K562 (cell line): ENCODE measurements around the gene FASTKD1. TPM values are rescaled to one million over a fixed set of nuclear protein-coding genes. Genes with fewer than 3 reads are reported as not detected.

Experiments used
- ATAC-seq: fragments of 200-7000 bp; cut with Tn5 transposase; 3 replicates; pipeline ENCODE4 v1.9.1; 2020; ENCODE audit warnings: moderate library complexity
- BruUV-seq: library from RNA; stranded (reverse); fragments of 400-500 nt; replicated peaks from 2 replicates; lab custom pipeline; 2021; lab: Mats Ljungman, UMichigan
- CTCF ChIA-PET: fragments of 300-600 bp; formaldehyde crosslinking; extraction: SDS; loops from one replicate; lab custom pipeline; 2021; ENCODE audit warnings: low intra/inter-chr PET ratio; lab: Yijun Ruan, JAX
- POLR2A ChIA-PET: fragments of 300-600, 350-650 bp; sonication (Branson Sonifier 250); formaldehyde crosslinking; extraction: SDS; loops from one replicate; lab custom pipeline; 2021; ENCODE audit warnings: antibody characterized with exemption, inconsistent platforms; lab: Yijun Ruan, JAX
- DNase-seq, 4 experiments: peaks; one replicate each; pipeline versions ENCODE4 v3.0.0 to v3.0.0-alpha.2; 2011 to 2018; ENCODE audit warnings: low spot score in 3 of 4, mixed read lengths in 3 of 4; ENCODE audit errors: extremely low read depth in 1 of 4
- FAIRE-seq: peaks from 2 replicates; lab custom pipeline; 2011; peaks lifted over from hg19 to GRCh38; lab: Jason Lieb, UNC
- H2AFZ ChIP-seq: 2 replicates; pipeline ENCODE4 v1.6.0; 2011; ENCODE audit warnings: low read depth, low read length, control low read depth, inconsistent platforms
- H3K27ac ChIP-seq: fragments of 200-600 bp; 3 replicates; pipeline ENCODE4 v1.8.0; 2011; ENCODE audit warnings: low read depth, mild to moderate bottlenecking, control low read depth, inconsistent platforms, low read length, moderate library complexity, mixed read lengths; ENCODE audit errors: extremely low read depth
- H3K27me3 ChIP-seq, 2 experiments: fragments of 300-600 bp in 1 of 2; 2 replicates in 1 of 2; 3 replicates in 1 of 2; pipeline versions ENCODE4 v1.6.0 to v1.8.0; 2011; ENCODE audit warnings: inconsistent platforms in 2 of 2, low read length in 2 of 2, mild to moderate bottlenecking in 1 of 2, mixed read lengths in 1 of 2, moderate library complexity in 1 of 2; ENCODE audit not compliant: control insufficient read depth in 2 of 2, insufficient read depth in 2 of 2
- H3K36me3 ChIP-seq: fragments of 300-600 bp; 3 replicates; pipeline ENCODE4 v1.8.0; 2011; ENCODE audit warnings: mild to moderate bottlenecking, low read length, inconsistent platforms; ENCODE audit not compliant: control insufficient read depth, insufficient read depth
- H3K4me1 ChIP-seq, 2 experiments: fragments of 200-600 bp in 1 of 2; replicated peaks in 1 of 2; 2 replicates in 1 of 2; 3 replicates in 1 of 2; pipeline versions ENCODE4 v1.5.1 to v1.8.0; 2011; ENCODE audit warnings: inconsistent platforms in 2 of 2, low read length in 2 of 2, mild to moderate bottlenecking in 1 of 2, mixed read lengths in 1 of 2, moderate library complexity in 1 of 2; ENCODE audit not compliant: control insufficient read depth in 2 of 2, insufficient read depth in 2 of 2
- H3K4me2 ChIP-seq: 2 replicates; pipeline ENCODE4 v1.6.1; 2011; ENCODE audit warnings: low read length, control low read depth, inconsistent platforms, mixed read lengths; ENCODE audit not compliant: insufficient read depth
- H3K4me3 ChIP-seq: fragments of 200-600 bp; sonication (generic), shearing (Covaris generic); 2 replicates; pipeline ENCODE4 v1.5.1; 2016; ENCODE audit warnings: control low read depth, inconsistent platforms
- H3K79me2 ChIP-seq: fragments of 200-600 bp; 3 replicates; pipeline ENCODE4 v1.8.0; 2011; ENCODE audit warnings: low read length, inconsistent platforms; ENCODE audit not compliant: control insufficient read depth, insufficient read depth
- H3K9ac ChIP-seq, 2 experiments: 2 replicates each; pipeline versions ENCODE4 v1.6.0 to v1.6.1; 2011; ENCODE audit warnings: low read depth in 2 of 2, low read length in 2 of 2, control low read depth in 1 of 2, inconsistent platforms in 1 of 2, mild to moderate bottlenecking in 1 of 2, mixed read lengths in 1 of 2; ENCODE audit not compliant: insufficient read depth in 1 of 2
- H3K9me1 ChIP-seq: one replicate; pipeline ENCODE4 v1.6.0; 2011; ENCODE audit warnings: inconsistent platforms, mild to moderate bottlenecking, low read length, moderate library complexity; ENCODE audit not compliant: control insufficient read depth, insufficient read depth
- H3K9me3 ChIP-seq: replicated peaks from 2 replicates; pipeline ENCODE4 v1.5.1; 2011; ENCODE audit warnings: low read depth, low read length, inconsistent platforms; ENCODE audit not compliant: control insufficient read depth, insufficient read depth
- H4K20me1 ChIP-seq: replicated peaks from 2 replicates; pipeline ENCODE4 v1.6.1; 2011; ENCODE audit warnings: low read length, inconsistent platforms, mixed read lengths; ENCODE audit not compliant: control insufficient read depth, insufficient read depth
- CCAR2 ChIP-seq: fragments of 200-400 bp; formaldehyde crosslinking; IDR thresholded peaks from 2 replicates; pipeline ENCODE4 v1.6.1; 2017; ENCODE audit warnings: mild to moderate bottlenecking, low read depth, low read length
- CEBPG ChIP-seq, 3 experiments: fragments of 200-800 bp in 1 of 3; sonication (Bioruptor generic) in 1 of 3; sonication (generic) in 1 of 3; formaldehyde crosslinking in 1 of 3; IDR thresholded peaks in 2 of 3; conservative IDR thresholded peaks in 1 of 3; 2 replicates each; pipeline versions ENCODE4 v1.6.1 to v1.8.0; 2016 to 2022; ENCODE audit warnings: missing compliant biosample characterization in 2 of 3, missing genetic modification characterization in 2 of 3, mild to moderate bottlenecking in 1 of 3, missing genetic modification reagents in 1 of 3
- EZH2 ChIP-seq: IDR thresholded peaks from 2 replicates; pipeline ENCODE4 v1.6.1; 2012; ENCODE audit warnings: low read depth, mild to moderate bottlenecking, inconsistent platforms, low read length, borderline replicate concordance
- FOXJ2 ChIP-seq: fragments of 200-800 bp; sonication (Bioruptor generic); IDR thresholded peaks from 2 replicates; pipeline ENCODE4 v1.6.1; 2016; ENCODE audit warnings: missing genetic modification characterization, missing compliant biosample characterization
- FUS ChIP-seq: fragments of 200-400 bp; formaldehyde crosslinking; optimal IDR thresholded peaks from 2 replicates; pipeline ENCODE3; 2017; ENCODE audit warnings: low read depth, low read length
- MED1 ChIP-seq: sonication (generic); formaldehyde crosslinking; IDR thresholded peaks from 2 replicates; pipeline ENCODE4 v1.8.1; 2023; ENCODE audit warnings: missing genetic modification reagents, borderline replicate concordance
- NFXL1 ChIP-seq: fragments of 450-650 bp; formaldehyde crosslinking; IDR thresholded peaks from 2 replicates; pipeline ENCODE4 v1.4.0; 2021; ENCODE audit warnings: mild to moderate bottlenecking
- ZNF696 ChIP-seq: fragments of 250-450 bp; sonication (Bioruptor Pico); conservative IDR thresholded peaks from 2 replicates; pipeline ENCODE4 v1.4.0; 2020; ENCODE audit warnings: mild to moderate bottlenecking, moderate library complexity
- WGBS: fragments of 100-300 bp; shearing (Covaris generic); methylation state at CpG from one replicate; pipeline ENCODE4 v1.1.6; 2016; ENCODE audit warnings: low coverage, mixed read lengths; ENCODE audit not compliant: insufficient coverage; ENCODE audit errors: missing lambda C conversion rate; 5-methylcytosine and 5-hydroxymethylcytosine counted together
- in situ Hi-C: fragments of 300-500 bp; cut with MboI; formaldehyde crosslinking; loops from 4 replicates; pipeline ENCODE4 v1.15.0; 2018; ENCODE audit warnings: inconsistent platforms, mixed read lengths
- intact Hi-C: fragments of 100-400 bp; cut with micrococcal nuclease; formaldehyde crosslinking; loops from 2 replicates; pipeline ENCODE4 v1.14.2; 2022
- polyA plus RNA-seq, 8 experiments: library from polyadenylated mRNA; depleted of rRNA in 4 of 8; stranded (reverse) in 5 of 8; unstranded in 3 of 8; fragments of >200 nt; fragmentation: Nextera tagmentation in 2 of 8; fragmentation: Illumina TruSeq in 1 of 8; extraction: Ambion mirVana in 2 of 8; extraction: Trizol in 1 of 8; gene quantifications; 2 replicates each; pipeline versions ENCODE4 v1.2.1 to v1.2.3, GENCODE V29; 2011 to 2014; ENCODE audit warnings: inconsistent platforms in 1 of 8, missing spikeins in 1 of 8
- total RNA-seq, 7 experiments: library from RNA; depleted of rRNA in 6 of 7; stranded (reverse); fragments of >200 nt in 6 of 7; fragmentation: Illumina TruSeq in 2 of 7; extraction: Trizol in 2 of 7; gene quantifications; 2 replicates each; pipeline versions ENCODE4 v1.2.1 to v1.2.3, GENCODE V29; 2011 to 2021; ENCODE audit warnings: low replicate concordance in 1 of 7
- TF ChIP-seq, protein P1 (sequence below): fragments of 450-650 bp; formaldehyde crosslinking; IDR thresholded peaks from 2 replicates; pipeline ENCODE4 v1.4.0; 2020; ENCODE audit warnings: mild to moderate bottlenecking, moderate library complexity
- TF ChIP-seq, protein P2 (sequence below): fragments of 250-450 bp; sonication (Bioruptor Pico); IDR thresholded peaks from 2 replicates; pipeline ENCODE4 v1.4.0; 2020
- TF ChIP-seq, protein P3 (sequence below): fragments of 250-450 bp; sonication (Bioruptor Pico); IDR thresholded peaks from 2 replicates; pipeline ENCODE4 v1.5.0; 2021
- TF ChIP-seq, protein P4 (sequence below), 2 experiments: fragments of 150-350 bp in 1 of 2; IDR thresholded peaks; 2 replicates each; pipeline ENCODE4 v1.6.1; 2012 to 2016; ENCODE audit warnings: low read depth in 2 of 2, low read length in 2 of 2, mild to moderate bottlenecking in 1 of 2, moderate library complexity in 1 of 2
- TF ChIP-seq, protein P5 (sequence below): fragments of 250-450 bp; sonication (Bioruptor Pico); IDR thresholded peaks from 2 replicates; pipeline ENCODE4 v1.4.0; 2020; ENCODE audit warnings: mild to moderate bottlenecking

FASTKD1 gene
- total and polyA plus RNA-seq, 9 of the 15 experiments (the other 6 are each of a cell fraction or from before 2014, with no cell fraction given): 63.5 to 134 (median 119) TPM

DNA sequence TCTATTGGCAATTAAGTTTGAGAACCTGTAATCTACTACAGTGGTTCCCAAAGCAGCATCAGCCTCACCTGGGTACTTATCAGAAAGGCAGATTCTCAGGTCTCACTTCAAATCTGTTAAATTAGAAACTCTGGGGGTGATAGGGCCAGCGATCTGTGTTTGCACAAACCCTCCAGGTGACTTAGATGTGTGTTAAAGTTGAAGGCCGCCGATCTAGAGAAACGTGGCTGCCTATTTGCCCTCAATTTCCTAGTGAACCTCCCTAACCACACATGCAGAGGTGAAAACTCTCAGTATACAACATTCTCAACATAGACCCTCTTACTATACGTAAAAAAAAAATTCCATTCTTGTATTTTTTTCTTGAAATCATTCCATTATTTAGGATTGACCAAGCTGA, 50.0 kb downstream of the FASTKD1 start:
- Histone ChIP-seq H4K20me1 (no peaks in the 10 kb centered on the region), H3K9me3 (no peaks in the 10 kb centered on the region), H3K27me3 (no peaks in the 10 kb centered on the region), H3K4me2 (no peak overlapping the region), H3K36me3 (peaks cover 17% of the 10 kb centered on the region), H2AFZ (no peak overlapping the region), H3K27ac (no peak overlapping the region), H3K9ac (no peak overlapping the region), H3K4me1 (peaks cover 0 to 4% of the 10 kb centered on the region in 2 experiments; a peak in 1 of 5 replicates), H3K9me1 (no peaks in the 10 kb centered on the region), H3K79me2 (no peaks in the 10 kb centered on the region), H3K4me3 (no peak overlapping the region)
- BruUV-seq: no TSS peak
- 50% methylated on average over 5 of the region's 5 CpGs for WGBS
- intact Hi-C loops (loop anchor here (10.0 kb wide), 1 partner anchor 409 kb away; no protein-coding TSS in a partner anchor), in situ Hi-C loops (no loop called here)
- ChIA-PET POLR2A (no interaction called here), CTCF (no interaction called here)
- FAIRE-seq (no peak), ATAC-seq (no peak), DNase-seq (no peak)
- TF ChIP-seq NFXL1 (CRISPR knock-in tag) (no peak), CEBPG (CRISPR knock-in tag; IDR thresholded peaks at IDR 0.05) (no peak), CEBPG (tag; conservative IDR thresholded peaks at IDR 0.05 in 1 of 2, IDR thresholded peaks at IDR 0.05 in 1 of 2) (no peak), FUS (no peak), FOXJ2 (tag) (no peak), EZH2 (no peak), ZNF696 (CRISPR knock-in tag) (no peak), MED1 (no peak), CCAR2 (no peak)
- TF ChIP-seq, protein P1, sequence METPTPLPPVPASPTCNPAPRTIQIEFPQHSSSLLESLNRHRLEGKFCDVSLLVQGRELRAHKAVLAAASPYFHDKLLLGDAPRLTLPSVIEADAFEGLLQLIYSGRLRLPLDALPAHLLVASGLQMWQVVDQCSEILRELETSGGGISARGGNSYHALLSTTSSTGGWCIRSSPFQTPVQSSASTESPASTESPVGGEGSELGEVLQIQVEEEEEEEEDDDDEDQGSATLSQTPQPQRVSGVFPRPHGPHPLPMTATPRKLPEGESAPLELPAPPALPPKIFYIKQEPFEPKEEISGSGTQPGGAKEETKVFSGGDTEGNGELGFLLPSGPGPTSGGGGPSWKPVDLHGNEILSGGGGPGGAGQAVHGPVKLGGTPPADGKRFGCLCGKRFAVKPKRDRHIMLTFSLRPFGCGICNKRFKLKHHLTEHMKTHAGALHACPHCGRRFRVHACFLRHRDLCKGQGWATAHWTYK: no peak
- TF ChIP-seq, protein P2, sequence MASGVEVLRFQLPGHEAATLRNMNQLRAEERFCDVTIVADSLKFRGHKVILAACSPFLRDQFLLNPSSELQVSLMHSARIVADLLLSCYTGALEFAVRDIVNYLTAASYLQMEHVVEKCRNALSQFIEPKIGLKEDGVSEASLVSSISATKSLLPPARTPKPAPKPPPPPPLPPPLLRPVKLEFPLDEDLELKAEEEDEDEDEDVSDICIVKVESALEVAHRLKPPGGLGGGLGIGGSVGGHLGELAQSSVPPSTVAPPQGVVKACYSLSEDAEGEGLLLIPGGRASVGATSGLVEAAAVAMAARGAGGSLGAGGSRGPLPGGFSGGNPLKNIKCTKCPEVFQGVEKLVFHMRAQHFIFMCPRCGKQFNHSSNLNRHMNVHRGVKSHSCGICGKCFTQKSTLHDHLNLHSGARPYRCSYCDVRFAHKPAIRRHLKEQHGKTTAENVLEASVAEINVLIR (CRISPR knock-in tag): no peak
- TF ChIP-seq, protein P3, sequence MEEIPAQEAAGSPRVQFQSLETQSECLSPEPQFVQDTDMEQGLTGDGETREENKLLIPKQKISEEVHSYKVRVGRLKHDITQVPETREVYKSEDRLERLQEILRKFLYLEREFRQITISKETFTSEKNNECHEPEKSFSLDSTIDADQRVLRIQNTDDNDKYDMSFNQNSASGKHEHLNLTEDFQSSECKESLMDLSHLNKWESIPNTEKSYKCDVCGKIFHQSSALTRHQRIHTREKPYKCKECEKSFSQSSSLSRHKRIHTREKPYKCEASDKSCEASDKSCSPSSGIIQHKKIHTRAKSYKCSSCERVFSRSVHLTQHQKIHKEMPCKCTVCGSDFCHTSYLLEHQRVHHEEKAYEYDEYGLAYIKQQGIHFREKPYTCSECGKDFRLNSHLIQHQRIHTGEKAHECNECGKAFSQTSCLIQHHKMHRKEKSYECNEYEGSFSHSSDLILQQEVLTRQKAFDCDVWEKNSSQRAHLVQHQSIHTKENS (CRISPR knock-in tag): no peak
- TF ChIP-seq, protein P4, sequence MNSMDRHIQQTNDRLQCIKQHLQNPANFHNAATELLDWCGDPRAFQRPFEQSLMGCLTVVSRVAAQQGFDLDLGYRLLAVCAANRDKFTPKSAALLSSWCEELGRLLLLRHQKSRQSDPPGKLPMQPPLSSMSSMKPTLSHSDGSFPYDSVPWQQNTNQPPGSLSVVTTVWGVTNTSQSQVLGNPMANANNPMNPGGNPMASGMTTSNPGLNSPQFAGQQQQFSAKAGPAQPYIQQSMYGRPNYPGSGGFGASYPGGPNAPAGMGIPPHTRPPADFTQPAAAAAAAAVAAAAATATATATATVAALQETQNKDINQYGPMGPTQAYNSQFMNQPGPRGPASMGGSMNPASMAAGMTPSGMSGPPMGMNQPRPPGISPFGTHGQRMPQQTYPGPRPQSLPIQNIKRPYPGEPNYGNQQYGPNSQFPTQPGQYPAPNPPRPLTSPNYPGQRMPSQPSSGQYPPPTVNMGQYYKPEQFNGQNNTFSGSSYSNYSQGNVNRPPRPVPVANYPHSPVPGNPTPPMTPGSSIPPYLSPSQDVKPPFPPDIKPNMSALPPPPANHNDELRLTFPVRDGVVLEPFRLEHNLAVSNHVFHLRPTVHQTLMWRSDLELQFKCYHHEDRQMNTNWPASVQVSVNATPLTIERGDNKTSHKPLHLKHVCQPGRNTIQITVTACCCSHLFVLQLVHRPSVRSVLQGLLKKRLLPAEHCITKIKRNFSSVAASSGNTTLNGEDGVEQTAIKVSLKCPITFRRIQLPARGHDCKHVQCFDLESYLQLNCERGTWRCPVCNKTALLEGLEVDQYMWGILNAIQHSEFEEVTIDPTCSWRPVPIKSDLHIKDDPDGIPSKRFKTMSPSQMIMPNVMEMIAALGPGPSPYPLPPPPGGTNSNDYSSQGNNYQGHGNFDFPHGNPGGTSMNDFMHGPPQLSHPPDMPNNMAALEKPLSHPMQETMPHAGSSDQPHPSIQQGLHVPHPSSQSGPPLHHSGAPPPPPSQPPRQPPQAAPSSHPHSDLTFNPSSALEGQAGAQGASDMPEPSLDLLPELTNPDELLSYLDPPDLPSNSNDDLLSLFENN (IDR thresholded peaks at IDR 0.05; ENCODE audit: low read depth in 2 of 2, low read length in 2 of 2): no peak
- TF ChIP-seq, protein P5, sequence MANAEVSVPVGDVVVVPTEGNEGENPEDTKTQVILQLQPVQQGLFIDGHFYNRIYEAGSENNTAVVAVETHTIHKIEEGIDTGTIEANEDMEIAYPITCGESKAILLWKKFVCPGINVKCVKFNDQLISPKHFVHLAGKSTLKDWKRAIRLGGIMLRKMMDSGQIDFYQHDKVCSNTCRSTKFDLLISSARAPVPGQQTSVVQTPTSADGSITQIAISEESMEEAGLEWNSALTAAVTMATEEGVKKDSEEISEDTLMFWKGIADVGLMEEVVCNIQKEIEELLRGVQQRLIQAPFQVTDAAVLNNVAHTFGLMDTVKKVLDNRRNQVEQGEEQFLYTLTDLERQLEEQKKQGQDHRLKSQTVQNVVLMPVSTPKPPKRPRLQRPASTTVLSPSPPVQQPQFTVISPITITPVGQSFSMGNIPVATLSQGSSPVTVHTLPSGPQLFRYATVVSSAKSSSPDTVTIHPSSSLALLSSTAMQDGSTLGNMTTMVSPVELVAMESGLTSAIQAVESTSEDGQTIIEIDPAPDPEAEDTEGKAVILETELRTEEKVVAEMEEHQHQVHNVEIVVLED (CRISPR knock-in tag): no peak
